H1 (cell line): ENCODE results near the gene ATP11A.

Experiments
- BRCA1 ChIP-seq: IDR thresholded peaks from 2 replicates; pipeline ENCODE4 v1.6.1; 2012; ENCODE audit warnings: low read depth, low read length, improper control_type of control experiment
- CHD2 ChIP-seq: IDR thresholded peaks from 2 replicates; pipeline ENCODE4 v1.6.1; 2012; ENCODE audit warnings: low read length, improper control_type of control experiment
- EP300 ChIP-seq, 2 experiments: IDR thresholded peaks; 1 replicate in 1 of 2; 2 replicates in 1 of 2; pipeline ENCODE4 v1.6.1; 2011 to 2012; ENCODE audit warnings: low read depth in 2 of 2, low read length in 2 of 2, mild to moderate bottlenecking in 2 of 2, borderline replicate concordance in 1 of 2, inconsistent platforms in 1 of 2, moderate library complexity in 1 of 2
- EZH2 ChIP-seq: fragments of 200-600 bp; sonication (generic); IDR thresholded peaks from 2 replicates; pipeline ENCODE4 v1.7.1; 2012; ENCODE audit warnings: low read depth, mild to moderate bottlenecking, moderate library complexity, low read length, inconsistent platforms; ENCODE audit not compliant: severe bottlenecking
- FOSL1 ChIP-seq: IDR thresholded peaks from 2 replicates; pipeline ENCODE4 v1.6.1; 2011; ENCODE audit warnings: mild to moderate bottlenecking, low read depth, low read length, moderate library complexity; ENCODE audit not compliant: insufficient read depth
- HDAC2 ChIP-seq, 2 experiments: fragments of 300-600 bp in 1 of 2; sonication (generic) in 1 of 2; IDR thresholded peaks; 2 replicates each; pipeline ENCODE4 v1.6.1; 2011 to 2012; ENCODE audit warnings: low read depth in 2 of 2, low read length in 2 of 2, mild to moderate bottlenecking in 2 of 2, moderate library complexity in 2 of 2, borderline replicate concordance in 1 of 2, inconsistent platforms in 1 of 2
- MAFK ChIP-seq: IDR thresholded peaks from 2 replicates; pipeline ENCODE4 v1.6.1; 2012; ENCODE audit warnings: low read depth, mild to moderate bottlenecking, improper control_type of control experiment, low read length
- POLR2A ChIP-seq, 2 experiments: IDR thresholded peaks; 1 replicate in 1 of 2; 2 replicates in 1 of 2; pipeline ENCODE4 v1.6.1; 2011; ENCODE audit warnings: low read depth in 2 of 2, low read length in 2 of 2, mild to moderate bottlenecking in 2 of 2; ENCODE audit errors: control extremely low read depth in 1 of 2
- SUZ12 ChIP-seq: fragments of 200-600 bp; sonication (generic); IDR thresholded peaks from 2 replicates; pipeline ENCODE4 v1.6.1; 2012; ENCODE audit warnings: mild to moderate bottlenecking, inconsistent platforms, low read length, moderate library complexity, mixed read lengths
- TF ChIP-seq, protein P1 (sequence below): IDR thresholded peaks from 2 replicates; pipeline ENCODE4 v1.6.1; 2012; ENCODE audit warnings: inconsistent platforms
- TF ChIP-seq, protein P2 (sequence below), 3 experiments: IDR thresholded peaks; 1 replicate in 2 of 3; 2 replicates in 1 of 3; pipeline versions ENCODE4 v1.5.1 to v1.6.1; 2011; ENCODE audit warnings: low read length in 3 of 3, mild to moderate bottlenecking in 3 of 3, inconsistent platforms in 2 of 3, low read depth in 1 of 3, moderate library complexity in 1 of 3; ENCODE audit not compliant: insufficient read depth in 1 of 3; ENCODE audit errors: control extremely low read depth in 1 of 3
- TF ChIP-seq, protein P3 (sequence below): IDR thresholded peaks from 2 replicates; pipeline ENCODE4 v1.6.1; 2011; ENCODE audit warnings: low read depth, mild to moderate bottlenecking, low read length; ENCODE audit not compliant: insufficient read depth

DNA sequence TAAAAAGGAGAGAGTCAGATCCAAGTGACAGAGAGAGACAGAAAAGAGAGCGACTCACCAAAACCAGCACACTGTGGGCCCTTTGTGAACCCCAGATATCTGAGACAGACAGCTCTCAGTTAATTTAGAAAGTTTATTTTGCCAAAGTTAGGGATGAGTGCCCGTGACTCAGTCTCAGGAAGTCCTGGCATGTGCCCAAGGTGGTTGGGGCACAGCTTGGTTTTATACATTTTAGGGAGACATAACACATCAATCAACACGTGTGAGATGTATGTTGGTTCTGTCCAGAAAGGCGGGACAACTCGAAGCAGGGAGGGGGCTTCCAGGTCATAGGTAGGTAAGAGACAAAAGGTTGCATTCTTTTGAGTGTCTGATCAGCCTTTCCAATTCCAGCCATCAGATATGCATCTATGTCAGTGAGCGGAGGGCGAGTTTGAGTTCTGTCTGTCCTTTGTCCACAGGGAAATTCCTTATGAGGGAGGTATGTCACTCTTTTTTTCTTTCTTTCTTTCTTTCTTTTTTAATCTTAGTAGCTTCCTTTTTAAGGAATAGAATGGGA, 37.2 kb upstream of the ATP11A start:
- TF ChIP-seq, protein P1, sequence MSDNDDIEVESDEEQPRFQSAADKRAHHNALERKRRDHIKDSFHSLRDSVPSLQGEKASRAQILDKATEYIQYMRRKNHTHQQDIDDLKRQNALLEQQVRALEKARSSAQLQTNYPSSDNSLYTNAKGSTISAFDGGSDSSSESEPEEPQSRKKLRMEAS, result no peak
- no peak for TF ChIP-seq EZH2
- no peak for TF ChIP-seq EP300 (IDR thresholded peaks at IDR 0.05; ENCODE audit: borderline replicate concordance in 1 of 2, low read depth in 2 of 2, low read length in 2 of 2)
- TF ChIP-seq, protein P2, sequence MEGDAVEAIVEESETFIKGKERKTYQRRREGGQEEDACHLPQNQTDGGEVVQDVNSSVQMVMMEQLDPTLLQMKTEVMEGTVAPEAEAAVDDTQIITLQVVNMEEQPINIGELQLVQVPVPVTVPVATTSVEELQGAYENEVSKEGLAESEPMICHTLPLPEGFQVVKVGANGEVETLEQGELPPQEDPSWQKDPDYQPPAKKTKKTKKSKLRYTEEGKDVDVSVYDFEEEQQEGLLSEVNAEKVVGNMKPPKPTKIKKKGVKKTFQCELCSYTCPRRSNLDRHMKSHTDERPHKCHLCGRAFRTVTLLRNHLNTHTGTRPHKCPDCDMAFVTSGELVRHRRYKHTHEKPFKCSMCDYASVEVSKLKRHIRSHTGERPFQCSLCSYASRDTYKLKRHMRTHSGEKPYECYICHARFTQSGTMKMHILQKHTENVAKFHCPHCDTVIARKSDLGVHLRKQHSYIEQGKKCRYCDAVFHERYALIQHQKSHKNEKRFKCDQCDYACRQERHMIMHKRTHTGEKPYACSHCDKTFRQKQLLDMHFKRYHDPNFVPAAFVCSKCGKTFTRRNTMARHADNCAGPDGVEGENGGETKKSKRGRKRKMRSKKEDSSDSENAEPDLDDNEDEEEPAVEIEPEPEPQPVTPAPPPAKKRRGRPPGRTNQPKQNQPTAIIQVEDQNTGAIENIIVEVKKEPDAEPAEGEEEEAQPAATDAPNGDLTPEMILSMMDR (IDR thresholded peaks at IDR 0.05; ENCODE audit: control extremely low read depth in 1 of 3, insufficient read depth in 1 of 3, low read depth in 1 of 3, low read length in 3 of 3), result no peak
- TF ChIP-seq HDAC2 (IDR thresholded peaks at IDR 0.05; ENCODE audit: borderline replicate concordance in 1 of 2, low read depth in 2 of 2, low read length in 2 of 2), result no peak
- no peak for TF ChIP-seq CHD2
- no peak for TF ChIP-seq FOSL1
- TF ChIP-seq, protein P3, sequence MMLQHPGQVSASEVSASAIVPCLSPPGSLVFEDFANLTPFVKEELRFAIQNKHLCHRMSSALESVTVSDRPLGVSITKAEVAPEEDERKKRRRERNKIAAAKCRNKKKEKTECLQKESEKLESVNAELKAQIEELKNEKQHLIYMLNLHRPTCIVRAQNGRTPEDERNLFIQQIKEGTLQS, result no peak
- no peak for TF ChIP-seq SUZ12
- no peak for TF ChIP-seq POLR2A (IDR thresholded peaks at IDR 0.05; ENCODE audit: control extremely low read depth in 1 of 2, low read depth in 2 of 2, low read length in 2 of 2)
- no peak for TF ChIP-seq MAFK
- no peak for TF ChIP-seq BRCA1
